HL-60 (cell line): ENCODE results near the gene CYSRT1.

ENCODE experiments used
- DNase-seq, 2 experiments: peaks; one replicate each; pipeline ENCODE4 v3.0.0-alpha.2; 2010 to 2020; ENCODE audit warnings: low read depth in 1 of 2, low spot score in 1 of 2
- H3K27ac ChIP-seq: fragments of 250-450 bp; sonication (Bioruptor Pico); replicated peaks from 2 replicates; pipeline ENCODE4 v1.5.1; 2020; ENCODE audit warnings: mild to moderate bottlenecking, moderate library complexity
- H3K27me3 ChIP-seq: fragments of 250-450 bp; sonication (Bioruptor Pico); 2 replicates; pipeline ENCODE4 v1.5.1; 2021; ENCODE audit warnings: mild to moderate bottlenecking, moderate library complexity; ENCODE audit not compliant: insufficient read depth, poor library complexity, severe bottlenecking
- H3K4me3 ChIP-seq: replicated peaks from 2 replicates; pipeline ENCODE4 v1.5.1; 2011; ENCODE audit warnings: mild to moderate bottlenecking, control low read depth, low read length; ENCODE audit not compliant: insufficient read depth
- GABPA ChIP-seq: IDR thresholded peaks from 2 replicates; pipeline ENCODE4 v1.6.1; 2012; ENCODE audit warnings: low read depth
- POLR2AphosphoS5 ChIP-seq: IDR thresholded peaks from 2 replicates; pipeline ENCODE4 v1.6.1; 2012; ENCODE audit warnings: low read depth
- SPI1 ChIP-seq: IDR thresholded peaks from 2 replicates; pipeline ENCODE4 v1.6.1; 2012; ENCODE audit warnings: low read depth, mild to moderate bottlenecking, borderline replicate concordance
- TF ChIP-seq, protein P1 (sequence below): IDR thresholded peaks from one replicate; pipeline ENCODE4 v1.5.1; 2011; ENCODE audit warnings: low read length, control low read depth, inconsistent platforms; ENCODE audit not compliant: insufficient read depth
- TF ChIP-seq, protein P2 (sequence below): IDR thresholded peaks from 2 replicates; pipeline ENCODE4 v1.6.1; 2012; ENCODE audit warnings: low read depth; ENCODE audit not compliant: insufficient replicate concordance

CYSRT1 gene

DNA sequence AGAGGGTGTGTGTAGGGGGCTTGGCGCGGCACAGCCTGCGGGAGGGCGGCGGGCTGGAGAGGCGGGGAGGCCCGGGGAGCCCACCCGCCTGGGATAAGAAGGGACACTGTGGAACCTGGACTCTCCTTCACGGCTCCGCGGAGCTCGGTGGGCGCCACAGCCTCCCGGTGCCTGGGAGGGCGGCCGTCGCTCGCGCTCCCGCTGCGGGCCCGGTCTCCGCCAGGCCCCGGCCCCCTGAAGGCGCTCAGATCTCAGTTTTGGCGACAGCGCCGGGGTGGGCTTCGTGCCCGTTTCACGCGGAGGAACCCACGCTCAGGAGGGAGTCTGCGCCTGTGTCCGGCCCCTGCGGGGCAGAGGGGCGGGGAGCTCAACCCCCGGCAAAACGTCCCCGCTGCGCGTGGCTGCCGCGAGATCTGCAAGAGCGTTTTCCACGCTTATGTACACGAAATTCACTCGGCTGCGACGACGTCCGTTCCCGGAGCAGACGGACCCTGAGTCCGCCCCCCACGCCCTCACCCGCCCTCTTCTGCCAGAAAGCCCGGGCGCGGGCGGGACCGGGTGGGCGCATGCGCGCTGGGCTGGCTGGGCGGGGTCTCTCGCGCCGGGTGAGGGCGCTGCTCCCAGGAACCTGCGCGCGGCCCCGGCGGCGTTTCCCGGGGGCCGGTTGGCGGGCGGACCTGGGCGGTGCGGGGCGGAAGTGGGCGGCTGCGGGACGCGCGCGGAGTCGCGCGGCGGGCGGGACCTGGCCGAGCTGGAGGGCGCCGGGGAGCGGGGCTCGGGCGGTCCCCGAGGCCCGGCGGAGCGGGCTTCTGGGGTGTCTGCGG, 29.9 kb downstream of the CYSRT1 start, which contains the start of gene NELFB:
Gene NELFB (plus strand): TSS at position 704 of the 824 bp plus-strand sequence.
- H3K27ac ChIP-seq, result peak within 1 kb of the TSS; percentile 61
- TF ChIP-seq POLR2AphosphoS5 (no peak; the same call in 1 of the 2 replicates), SPI1 (no peak; the same call in 1 of the 2 replicates), GABPA (peak; percentile 88)
- TF ChIP-seq, protein P1, sequence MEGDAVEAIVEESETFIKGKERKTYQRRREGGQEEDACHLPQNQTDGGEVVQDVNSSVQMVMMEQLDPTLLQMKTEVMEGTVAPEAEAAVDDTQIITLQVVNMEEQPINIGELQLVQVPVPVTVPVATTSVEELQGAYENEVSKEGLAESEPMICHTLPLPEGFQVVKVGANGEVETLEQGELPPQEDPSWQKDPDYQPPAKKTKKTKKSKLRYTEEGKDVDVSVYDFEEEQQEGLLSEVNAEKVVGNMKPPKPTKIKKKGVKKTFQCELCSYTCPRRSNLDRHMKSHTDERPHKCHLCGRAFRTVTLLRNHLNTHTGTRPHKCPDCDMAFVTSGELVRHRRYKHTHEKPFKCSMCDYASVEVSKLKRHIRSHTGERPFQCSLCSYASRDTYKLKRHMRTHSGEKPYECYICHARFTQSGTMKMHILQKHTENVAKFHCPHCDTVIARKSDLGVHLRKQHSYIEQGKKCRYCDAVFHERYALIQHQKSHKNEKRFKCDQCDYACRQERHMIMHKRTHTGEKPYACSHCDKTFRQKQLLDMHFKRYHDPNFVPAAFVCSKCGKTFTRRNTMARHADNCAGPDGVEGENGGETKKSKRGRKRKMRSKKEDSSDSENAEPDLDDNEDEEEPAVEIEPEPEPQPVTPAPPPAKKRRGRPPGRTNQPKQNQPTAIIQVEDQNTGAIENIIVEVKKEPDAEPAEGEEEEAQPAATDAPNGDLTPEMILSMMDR, result no peak
- TF ChIP-seq, protein P2, sequence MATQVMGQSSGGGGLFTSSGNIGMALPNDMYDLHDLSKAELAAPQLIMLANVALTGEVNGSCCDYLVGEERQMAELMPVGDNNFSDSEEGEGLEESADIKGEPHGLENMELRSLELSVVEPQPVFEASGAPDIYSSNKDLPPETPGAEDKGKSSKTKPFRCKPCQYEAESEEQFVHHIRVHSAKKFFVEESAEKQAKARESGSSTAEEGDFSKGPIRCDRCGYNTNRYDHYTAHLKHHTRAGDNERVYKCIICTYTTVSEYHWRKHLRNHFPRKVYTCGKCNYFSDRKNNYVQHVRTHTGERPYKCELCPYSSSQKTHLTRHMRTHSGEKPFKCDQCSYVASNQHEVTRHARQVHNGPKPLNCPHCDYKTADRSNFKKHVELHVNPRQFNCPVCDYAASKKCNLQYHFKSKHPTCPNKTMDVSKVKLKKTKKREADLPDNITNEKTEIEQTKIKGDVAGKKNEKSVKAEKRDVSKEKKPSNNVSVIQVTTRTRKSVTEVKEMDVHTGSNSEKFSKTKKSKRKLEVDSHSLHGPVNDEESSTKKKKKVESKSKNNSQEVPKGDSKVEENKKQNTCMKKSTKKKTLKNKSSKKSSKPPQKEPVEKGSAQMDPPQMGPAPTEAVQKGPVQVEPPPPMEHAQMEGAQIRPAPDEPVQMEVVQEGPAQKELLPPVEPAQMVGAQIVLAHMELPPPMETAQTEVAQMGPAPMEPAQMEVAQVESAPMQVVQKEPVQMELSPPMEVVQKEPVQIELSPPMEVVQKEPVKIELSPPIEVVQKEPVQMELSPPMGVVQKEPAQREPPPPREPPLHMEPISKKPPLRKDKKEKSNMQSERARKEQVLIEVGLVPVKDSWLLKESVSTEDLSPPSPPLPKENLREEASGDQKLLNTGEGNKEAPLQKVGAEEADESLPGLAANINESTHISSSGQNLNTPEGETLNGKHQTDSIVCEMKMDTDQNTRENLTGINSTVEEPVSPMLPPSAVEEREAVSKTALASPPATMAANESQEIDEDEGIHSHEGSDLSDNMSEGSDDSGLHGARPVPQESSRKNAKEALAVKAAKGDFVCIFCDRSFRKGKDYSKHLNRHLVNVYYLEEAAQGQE, result no peak
- peak within 1 kb of the TSS; percentile 96 for H3K4me3 ChIP-seq
- DNase-seq, result peak; percentile 82 to 90
- no peaks in the 10 kb centered on the region for H3K27me3 ChIP-seq

DNA sequence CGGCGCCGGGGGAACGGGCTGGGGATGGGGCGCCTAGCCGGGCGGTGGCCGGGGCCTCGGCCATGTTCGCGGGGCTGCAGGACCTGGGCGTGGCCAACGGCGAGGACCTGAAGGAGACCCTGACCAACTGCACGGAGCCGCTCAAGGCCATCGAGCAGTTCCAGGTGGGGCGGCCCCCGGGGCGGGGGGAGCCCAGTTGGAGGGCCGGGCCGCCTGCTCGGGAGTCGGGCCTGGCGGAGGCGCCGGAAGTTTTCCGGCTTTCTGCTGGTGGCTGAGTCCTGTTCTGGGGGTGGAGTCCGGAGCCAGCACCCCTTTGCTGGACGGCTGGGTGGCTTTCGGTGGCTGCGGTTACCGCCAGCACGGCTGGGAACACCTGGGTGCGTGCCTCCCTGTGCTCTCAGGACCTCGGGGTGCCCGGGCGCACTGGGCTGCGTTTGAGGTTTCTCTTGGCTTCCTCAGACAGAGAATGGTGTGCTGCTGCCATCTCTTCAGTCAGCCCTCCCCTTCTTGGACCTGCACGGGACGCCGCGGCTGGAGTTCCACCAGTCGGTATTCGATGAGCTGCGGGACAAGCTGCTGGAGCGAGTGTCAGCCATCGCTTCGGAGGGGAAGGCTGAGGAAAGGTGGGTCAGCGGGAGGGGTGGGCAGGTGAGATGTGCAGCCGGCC, 30.6 kb downstream of the CYSRT1 start:
- DNase-seq, result peak in 1 of 2 experiments; percentile 45
- H3K27me3 ChIP-seq, result no peaks in the 10 kb centered on the region
- peak overlapping the region; percentile 96 for H3K4me3 ChIP-seq
- TF ChIP-seq GABPA (no peak), SPI1 (no peak), POLR2AphosphoS5 (no peak)
- TF ChIP-seq, protein P2, result no peak
- TF ChIP-seq, protein P1, result no peak
- H3K27ac ChIP-seq, result peak overlapping the region; percentile 61

DNA sequence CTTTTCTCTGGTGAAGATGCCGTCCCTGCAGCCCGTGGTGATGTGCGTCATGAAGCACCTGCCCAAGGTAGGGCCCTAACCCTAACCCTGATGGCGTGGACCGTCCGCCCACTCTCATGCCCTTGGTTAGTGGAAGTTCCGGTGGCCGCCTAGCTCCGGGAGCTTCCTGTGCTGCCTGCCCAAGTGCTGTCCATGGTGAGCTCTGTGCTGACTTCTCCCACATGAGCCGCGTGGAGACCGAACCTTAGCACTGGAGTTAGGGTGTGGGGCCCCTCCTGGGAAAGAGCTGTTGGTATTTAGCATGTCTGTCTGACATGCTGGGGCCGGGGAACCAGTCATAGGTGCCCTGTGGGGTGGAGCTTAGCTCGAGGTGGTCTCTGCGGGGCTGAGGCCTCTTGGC, 31.4 kb downstream of the CYSRT1 start:
- no peak for DNase-seq
- no peaks in the 10 kb centered on the region for H3K27me3 ChIP-seq
- TF ChIP-seq, protein P2, result peak; percentile 80
- TF ChIP-seq, protein P1, result no peak
- TF ChIP-seq POLR2AphosphoS5, result no peak
- no peak for TF ChIP-seq SPI1
- H3K4me3 ChIP-seq, result peak overlapping the region; percentile 96
- H3K27ac ChIP-seq, result no peak overlapping the region
